HepG2 (cell line): Measurements from ENCODE around the gene THOC1. TPM values are rescaled to one million over a fixed set of nuclear protein-coding genes. Genes with fewer than 3 reads are reported as not detected.

Experiments
- CEBPG ChIP-seq: IDR thresholded peaks from 2 replicates; pipeline ENCODE4 v1.6.1; 2016
- MEIS2 ChIP-seq: sonication (generic); formaldehyde crosslinking; IDR thresholded peaks from 2 replicates; pipeline ENCODE4 v1.9.0; 2021; ENCODE audit warnings: mild to moderate bottlenecking, missing genetic modification reagents
- NFYB ChIP-seq: sonication (generic); formaldehyde crosslinking; IDR thresholded peaks from 2 replicates; pipeline ENCODE4 v1.4.0; 2020; ENCODE audit warnings: missing genetic modification reagents
- SRY ChIP-seq: sonication (generic); formaldehyde crosslinking; IDR thresholded peaks from 2 replicates; pipeline ENCODE4 v1.8.0; 2022; ENCODE audit warnings: mild to moderate bottlenecking, missing genetic modification reagents
- ZMAT3 ChIP-seq: sonication (generic); formaldehyde crosslinking; conservative IDR thresholded peaks from 2 replicates; pipeline ENCODE4 v1.7.0; 2021; ENCODE audit warnings: missing genetic modification reagents
- ZNF431 ChIP-seq: sonication (generic); formaldehyde crosslinking; IDR thresholded peaks from 2 replicates; pipeline ENCODE4 v1.9.0; 2022; ENCODE audit warnings: missing genetic modification reagents, low read depth, mild to moderate bottlenecking, borderline replicate concordance
- ZNF432 ChIP-seq: sonication (generic); formaldehyde crosslinking; IDR thresholded peaks from 2 replicates; pipeline ENCODE4 v1.5.0; 2020; ENCODE audit warnings: missing genetic modification reagents, mild to moderate bottlenecking, borderline replicate concordance
- ZNF460 ChIP-seq: sonication (generic); formaldehyde crosslinking; IDR thresholded peaks from 2 replicates; pipeline ENCODE4 v1.5.1; 2020; ENCODE audit warnings: missing genetic modification reagents, mild to moderate bottlenecking, borderline replicate concordance
- polyA plus RNA-seq, 8 experiments: library from polyadenylated mRNA; depleted of rRNA in 3 of 8; stranded (reverse) in 7 of 8; unstranded in 1 of 8; fragments of >200 nt; fragmentation: Illumina TruSeq in 4 of 8; extraction: Trizol in 4 of 8; gene quantifications; 2 replicates each; pipeline versions ENCODE4 v1.2.1 to v1.2.3, GENCODE V29; 2011 to 2016; ENCODE audit warnings: low read depth in 4 of 8, missing spikeins in 1 of 8, mixed read lengths in 1 of 8; ENCODE audit not compliant: insufficient read depth in 1 of 8
- total RNA-seq, 5 experiments: library from RNA; depleted of rRNA; stranded (reverse); fragments of >200 nt; fragmentation: Illumina TruSeq; extraction: Trizol; gene quantifications; 2 replicates each; pipeline ENCODE4 v1.2.3, GENCODE V29; 2016; ENCODE audit warnings: low read depth in 1 of 5
- TF ChIP-seq, protein P1 (sequence below), 2 experiments: fragments of 450-650 bp in 1 of 2; sonication (generic) in 1 of 2; formaldehyde crosslinking in 1 of 2; IDR thresholded peaks; 2 replicates each; pipeline versions ENCODE4 v1.6.1 to v1.8.0; 2016 to 2022; ENCODE audit warnings: antibody characterized with exemption in 1 of 2, mild to moderate bottlenecking in 1 of 2, missing genetic modification reagents in 1 of 2
- TF ChIP-seq, protein P2 (sequence below): sonication (generic); formaldehyde crosslinking; IDR thresholded peaks from 2 replicates; pipeline ENCODE4 v1.4.0; 2020; ENCODE audit warnings: missing genetic modification reagents, borderline replicate concordance

The THOC1 gene
- total and polyA plus RNA-seq, 2 of the 13 experiments (the other 11 are each of a cell fraction or from before 2014, with no cell fraction given) = 40.6 to 56.7 TPM

DNA sequence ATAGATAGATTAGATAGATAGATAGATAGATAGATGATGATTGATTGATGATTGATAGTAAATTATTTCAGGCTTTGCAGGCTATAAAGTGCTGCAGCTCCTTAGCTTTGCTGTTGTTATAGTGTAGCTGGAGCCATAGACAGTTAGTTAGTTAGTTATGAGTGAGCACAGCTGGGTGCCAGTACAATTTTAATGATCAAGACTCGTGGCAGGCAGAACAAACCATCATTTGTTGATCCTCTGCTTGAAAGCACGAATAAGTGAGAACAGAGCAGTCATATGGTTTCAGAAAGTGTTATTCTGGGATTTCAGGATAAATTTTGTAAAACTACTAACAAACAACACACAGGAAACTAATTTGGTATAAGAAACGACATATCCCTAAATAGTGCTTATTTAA, 53.9 kb downstream of the THOC1 start (continued):
- TF ChIP-seq, protein P1, sequence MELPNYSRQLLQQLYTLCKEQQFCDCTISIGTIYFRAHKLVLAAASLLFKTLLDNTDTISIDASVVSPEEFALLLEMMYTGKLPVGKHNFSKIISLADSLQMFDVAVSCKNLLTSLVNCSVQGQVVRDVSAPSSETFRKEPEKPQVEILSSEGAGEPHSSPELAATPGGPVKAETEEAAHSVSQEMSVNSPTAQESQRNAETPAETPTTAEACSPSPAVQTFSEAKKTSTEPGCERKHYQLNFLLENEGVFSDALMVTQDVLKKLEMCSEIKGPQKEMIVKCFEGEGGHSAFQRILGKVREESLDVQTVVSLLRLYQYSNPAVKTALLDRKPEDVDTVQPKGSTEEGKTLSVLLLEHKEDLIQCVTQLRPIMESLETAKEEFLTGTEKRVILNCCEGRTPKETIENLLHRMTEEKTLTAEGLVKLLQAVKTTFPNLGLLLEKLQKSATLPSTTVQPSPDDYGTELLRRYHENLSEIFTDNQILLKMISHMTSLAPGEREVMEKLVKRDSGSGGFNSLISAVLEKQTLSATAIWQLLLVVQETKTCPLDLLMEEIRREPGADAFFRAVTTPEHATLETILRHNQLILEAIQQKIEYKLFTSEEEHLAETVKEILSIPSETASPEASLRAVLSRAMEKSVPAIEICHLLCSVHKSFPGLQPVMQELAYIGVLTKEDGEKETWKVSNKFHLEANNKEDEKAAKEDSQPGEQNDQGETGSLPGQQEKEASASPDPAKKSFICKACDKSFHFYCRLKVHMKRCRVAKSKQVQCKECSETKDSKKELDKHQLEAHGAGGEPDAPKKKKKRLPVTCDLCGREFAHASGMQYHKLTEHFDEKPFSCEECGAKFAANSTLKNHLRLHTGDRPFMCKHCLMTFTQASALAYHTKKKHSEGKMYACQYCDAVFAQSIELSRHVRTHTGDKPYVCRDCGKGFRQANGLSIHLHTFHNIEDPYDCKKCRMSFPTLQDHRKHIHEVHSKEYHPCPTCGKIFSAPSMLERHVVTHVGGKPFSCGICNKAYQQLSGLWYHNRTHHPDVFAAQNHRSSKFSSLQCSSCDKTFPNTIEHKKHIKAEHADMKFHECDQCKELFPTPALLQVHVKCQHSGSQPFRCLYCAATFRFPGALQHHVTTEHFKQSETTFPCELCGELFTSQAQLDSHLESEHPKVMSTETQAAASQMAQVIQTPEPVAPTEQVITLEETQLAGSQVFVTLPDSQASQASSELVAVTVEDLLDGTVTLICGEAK (IDR thresholded peaks at IDR 0.05) = no peak
- TF ChIP-seq, protein P1 (CRISPR knock-in tag; IDR thresholded peaks at IDR 0.05) = no peak
- no peak for TF ChIP-seq ZNF432 (CRISPR knock-in tag)
- TF ChIP-seq MEIS2 (CRISPR knock-in tag) = no peak
- TF ChIP-seq ZNF431 (CRISPR knock-in tag) = no peak
- TF ChIP-seq SRY (CRISPR knock-in tag) = no peak
- TF ChIP-seq ZNF460 (CRISPR knock-in tag) = no peak
- no peak for TF ChIP-seq NFYB (CRISPR knock-in tag)
- TF ChIP-seq, protein P2, sequence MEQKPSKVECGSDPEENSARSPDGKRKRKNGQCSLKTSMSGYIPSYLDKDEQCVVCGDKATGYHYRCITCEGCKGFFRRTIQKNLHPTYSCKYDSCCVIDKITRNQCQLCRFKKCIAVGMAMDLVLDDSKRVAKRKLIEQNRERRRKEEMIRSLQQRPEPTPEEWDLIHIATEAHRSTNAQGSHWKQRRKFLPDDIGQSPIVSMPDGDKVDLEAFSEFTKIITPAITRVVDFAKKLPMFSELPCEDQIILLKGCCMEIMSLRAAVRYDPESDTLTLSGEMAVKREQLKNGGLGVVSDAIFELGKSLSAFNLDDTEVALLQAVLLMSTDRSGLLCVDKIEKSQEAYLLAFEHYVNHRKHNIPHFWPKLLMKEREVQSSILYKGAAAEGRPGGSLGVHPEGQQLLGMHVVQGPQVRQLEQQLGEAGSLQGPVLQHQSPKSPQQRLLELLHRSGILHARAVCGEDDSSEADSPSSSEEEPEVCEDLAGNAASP (CRISPR knock-in tag) = no peak
- no peak for TF ChIP-seq CEBPG (CRISPR knock-in tag)
- no peak for TF ChIP-seq ZMAT3 (CRISPR knock-in tag)
